Left ventricle myocardium superior (tissue), 1 donor: Measurements from ENCODE around the gene TSSC4. TPM values are rescaled to one million over a fixed set of nuclear protein-coding genes. Genes with fewer than 3 reads are reported as not detected.

Source experiments
- ATAC-seq: fragments of 200-7000 bp; cut with Tn5 transposase; one replicate; pipeline ENCODE4 v1.9.1; 2020; ENCODE audit warnings: mild to moderate bottlenecking, moderate library complexity
- DNase-seq: peaks from one replicate; pipeline ENCODE4 v3.0.0-alpha.2; 2020
- intact Hi-C: fragments of 100-400 bp; cut with micrococcal nuclease; formaldehyde crosslinking; loops from one replicate; pipeline ENCODE4 v1.11.0; 2022
- total RNA-seq: library from RNA; stranded (reverse); fragmentation: NEBNext Ultra II Directional; extraction: Animal tissue kit (Norgen Biotek cat#: 25700); gene quantifications from one replicate; pipeline ENCODE4 v1.2.1, GENCODE V29; 2021
- donor health status: DM: no; HTN: yes; CAD: no; lungs with severe emphysema.

The TSSC4 gene
- total RNA-seq, 1 donor from 2014 or later, result 34.8 TPM

GRCh38 chr11:2382936-2383851 lies 17.4 kb upstream of the TSSC4 start:
- intact Hi-C loops, result no loop called here
- ATAC-seq (peak; percentile 56), DNase-seq (peak; percentile 85)

DNA sequence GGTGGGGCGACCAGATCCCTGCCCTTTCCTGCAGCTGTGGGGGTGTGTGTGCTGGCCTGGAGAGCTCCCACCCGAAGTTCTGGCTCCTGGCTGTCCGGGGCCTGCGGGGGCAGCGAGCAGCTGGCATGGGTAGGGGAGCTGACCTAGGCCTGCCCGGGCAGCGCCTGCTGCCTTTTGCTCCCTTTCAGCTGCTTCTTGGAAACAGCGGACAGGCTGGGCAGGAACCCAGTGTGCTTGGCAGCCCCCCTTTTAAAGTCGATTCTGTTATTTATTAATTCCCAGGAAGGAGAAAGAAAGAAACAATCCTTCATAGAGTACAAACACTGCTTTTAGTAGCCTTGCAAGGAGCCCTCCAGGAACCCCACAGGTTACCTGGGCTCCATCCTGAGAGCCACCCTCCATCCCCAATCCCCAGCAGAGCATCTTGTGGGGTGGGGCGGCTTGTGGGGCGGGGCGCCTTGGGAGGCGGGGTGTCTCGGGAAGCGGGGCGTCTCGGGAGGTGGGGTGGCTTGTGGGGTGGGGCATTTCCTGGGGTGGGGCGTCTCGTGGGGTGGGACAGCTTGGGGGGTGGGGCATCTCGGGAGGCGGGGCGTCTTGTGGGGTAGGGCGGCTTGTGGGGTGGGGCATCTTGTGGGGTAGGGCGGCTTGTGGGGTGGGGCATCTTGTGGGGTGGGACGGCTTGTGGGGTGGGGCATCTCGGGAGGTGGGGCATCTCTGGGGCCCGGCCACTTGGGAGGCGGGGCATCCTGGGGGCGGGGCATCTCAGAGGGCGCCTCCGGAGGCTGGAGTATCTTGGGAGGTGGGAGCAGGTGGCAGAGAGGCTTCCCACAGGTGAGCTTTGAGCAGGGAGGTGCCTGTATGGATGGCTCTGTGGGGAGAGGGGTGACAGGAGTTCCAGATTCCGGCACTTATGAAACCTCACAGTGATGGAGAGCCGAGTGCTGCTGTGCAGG lies 16.4 kb upstream of the TSSC4 start:
- DNase-seq, result peak; percentile 42
- intact Hi-C loops, result no loop called here
- ATAC-seq, result no peak

- ATAC-seq (no peak), DNase-seq (no peak)
- intact Hi-C loops, result no loop called here
Observed at GRCh38 chr11:2385156-2386151, 15.1 kb upstream of the TSSC4 start.

DNA sequence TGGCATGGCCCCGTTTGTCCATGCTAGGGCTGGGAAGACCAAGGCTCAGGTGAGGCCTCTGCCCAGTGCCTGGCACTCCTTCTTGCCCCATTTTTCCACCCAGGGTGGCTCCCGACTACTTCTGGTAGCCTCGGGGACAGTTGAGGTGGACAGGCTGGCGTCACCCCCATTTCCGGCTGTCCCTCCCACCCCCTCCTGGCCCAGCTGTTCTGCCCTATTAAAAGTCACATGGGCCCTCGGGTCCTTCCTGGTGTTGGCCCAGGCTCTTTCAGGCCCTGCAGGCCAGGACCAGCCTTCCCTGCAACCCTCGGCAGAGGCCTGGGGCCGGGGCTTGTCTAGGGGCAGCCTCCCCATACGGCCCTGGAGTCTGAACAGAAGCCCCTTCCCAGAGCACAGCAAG lies 14.0 kb upstream of the TSSC4 start:
- intact Hi-C loops, result no loop called here
- DNase-seq (no peak), ATAC-seq (peak; percentile 1)

DNA sequence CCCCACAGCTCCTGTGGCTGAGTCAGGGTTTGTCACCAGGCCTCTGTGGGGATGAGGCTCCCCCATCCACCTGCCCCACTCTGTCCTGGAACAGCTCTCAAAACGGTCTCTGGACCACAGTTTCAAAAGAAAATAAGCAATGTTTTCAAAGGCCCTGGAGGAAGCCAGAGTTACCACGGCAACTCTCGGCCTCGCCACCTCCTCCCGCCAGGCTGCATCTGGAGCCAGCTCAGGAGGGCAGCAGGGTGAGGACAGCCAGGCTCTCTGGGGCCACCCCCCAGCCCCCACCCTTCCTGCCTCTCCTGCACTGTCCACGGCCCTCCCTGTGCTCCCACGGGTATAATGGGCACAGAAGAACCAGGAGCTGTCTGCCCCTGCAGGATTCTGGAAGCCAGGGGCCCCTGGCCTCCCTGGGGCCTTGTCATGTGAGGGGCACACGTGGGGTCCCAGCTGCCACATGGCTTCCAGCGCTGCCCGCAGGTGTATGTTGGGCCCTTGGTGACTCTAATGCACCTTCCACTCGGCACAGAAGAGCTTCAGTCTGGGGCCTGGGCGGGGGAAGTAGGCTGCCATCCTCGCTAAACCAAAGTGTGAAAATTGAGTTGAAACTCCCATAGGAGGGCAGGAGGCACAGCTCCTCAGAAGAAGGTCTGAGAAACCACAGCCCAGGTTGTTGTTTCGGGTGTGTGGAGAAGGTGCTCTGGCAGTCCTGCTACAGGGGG lies 13.1 kb upstream of the TSSC4 start:
- ATAC-seq (peak; percentile 5), DNase-seq (no peak)
- intact Hi-C loops, result no loop called here

- intact Hi-C loops, result no loop called here
- DNase-seq (no peak), ATAC-seq (no peak)
Observed at GRCh38 chr11:2388431-2389376, 11.8 kb upstream of the TSSC4 start.

DNA sequence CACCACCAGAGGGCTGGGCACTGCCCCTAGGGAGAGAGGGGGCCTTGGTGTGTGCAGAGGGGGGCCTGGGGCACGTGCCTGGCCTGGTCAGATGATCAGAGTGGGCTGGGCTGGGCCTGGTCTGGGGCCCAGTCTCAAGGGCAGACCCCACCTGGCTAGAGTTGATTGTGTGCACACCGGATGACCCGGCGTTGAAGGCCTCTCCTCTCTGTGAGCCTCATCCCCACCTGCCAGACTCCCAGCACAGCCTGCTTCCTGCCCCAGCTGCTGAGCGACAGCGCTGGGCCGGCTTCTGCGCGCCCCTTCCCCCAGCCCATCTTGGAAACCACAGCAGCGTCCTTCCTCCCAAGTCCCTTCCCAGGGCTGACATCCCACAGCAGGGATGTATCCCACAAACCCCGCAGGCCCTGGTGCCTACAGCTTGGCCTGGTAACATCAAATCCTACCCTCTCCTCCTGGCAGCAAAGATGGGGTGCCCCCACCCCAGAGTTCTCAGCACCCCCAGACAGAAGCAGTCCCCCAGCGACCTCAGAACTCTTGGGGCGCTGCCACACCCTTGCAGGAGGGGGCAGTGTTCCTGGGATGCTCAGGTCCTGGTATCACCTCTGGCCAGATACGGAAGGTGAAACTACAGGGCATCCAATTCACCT lies 11.0 kb upstream of the TSSC4 start:
- ATAC-seq, result peak; percentile 2
- intact Hi-C loops, result no loop called here
- DNase-seq, result no peak

DNA sequence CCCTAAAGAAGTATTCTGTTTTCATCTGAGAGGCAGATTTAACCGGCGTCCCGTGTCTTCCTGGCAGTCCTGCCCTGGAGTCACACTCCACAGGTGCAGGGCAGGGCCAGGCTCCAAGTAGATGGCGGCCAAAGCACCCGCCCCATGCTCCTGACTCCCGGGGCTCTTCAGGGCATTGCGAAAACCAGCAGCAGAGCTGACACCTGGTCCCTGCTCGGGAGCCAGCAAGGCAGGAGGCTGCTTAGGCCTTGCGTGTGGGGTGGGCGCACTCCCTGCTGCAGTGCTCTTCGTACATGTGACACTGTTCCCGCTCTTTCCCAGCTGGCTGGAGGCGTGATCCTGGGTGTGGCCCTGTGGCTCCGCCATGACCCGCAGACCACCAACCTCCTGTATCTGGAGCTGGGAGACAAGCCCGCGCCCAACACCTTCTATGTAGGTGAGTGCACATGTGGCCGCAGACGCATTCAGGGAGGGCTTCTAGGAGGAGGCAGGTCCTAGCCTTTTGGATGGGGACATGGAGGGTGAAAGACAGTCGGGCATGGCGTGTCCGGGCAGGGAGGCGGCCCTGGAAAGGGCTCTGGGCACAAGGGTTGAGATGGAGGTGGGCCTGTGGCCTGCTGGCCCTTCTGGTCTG lies 10.3 kb upstream of the TSSC4 start:
- ATAC-seq (peak; percentile 43), DNase-seq (no peak)
- intact Hi-C loops, result no loop called here

- peak; percentile 62 for DNase-seq
- intact Hi-C loops, result no loop called here
- ATAC-seq, result peak; percentile 49
Observed at GRCh38 chr11:2390725-2391151, 9.8 kb upstream of the TSSC4 start.

DNA sequence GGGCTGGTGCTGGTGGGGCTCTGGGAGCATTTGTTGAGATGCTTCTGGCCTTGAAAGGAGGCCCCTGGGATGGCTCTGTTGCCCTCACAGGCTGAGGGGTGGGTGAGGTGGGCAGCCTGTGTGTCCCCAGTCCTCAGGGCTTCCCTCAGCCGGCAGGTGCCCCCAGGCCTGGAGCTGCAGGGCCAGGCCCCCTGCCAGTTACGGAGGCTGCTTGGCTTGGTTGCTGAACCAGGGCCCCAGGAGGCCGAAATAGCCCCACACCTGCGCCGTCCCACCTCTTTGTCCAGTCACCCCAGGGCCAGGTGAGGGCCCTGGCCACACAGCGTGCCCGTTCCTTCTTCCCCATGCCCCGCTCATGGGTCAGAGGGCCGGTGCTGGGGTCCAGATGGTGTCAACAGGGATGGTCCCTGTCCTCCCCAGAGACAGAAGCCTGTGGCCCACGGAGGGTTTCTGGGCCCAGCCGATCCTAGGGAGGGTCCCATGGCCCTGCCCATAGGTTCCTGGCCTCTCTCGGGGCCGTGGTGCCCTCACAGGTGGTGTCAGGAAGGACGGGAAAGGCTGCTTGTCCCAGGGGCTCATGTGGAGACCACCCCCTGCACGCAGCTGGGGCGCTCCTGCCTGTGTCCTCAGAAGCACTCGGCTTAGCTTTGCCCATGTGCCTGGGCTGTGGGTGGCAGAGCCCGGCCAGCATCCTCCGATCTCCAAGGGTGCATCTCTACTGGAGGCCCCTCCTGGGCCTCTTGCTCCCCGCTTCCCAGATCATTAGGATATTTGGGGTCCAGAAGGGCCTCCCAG lies 9.2 kb upstream of the TSSC4 start:
- no peak for ATAC-seq
- DNase-seq, result no peak
- intact Hi-C loops, result no loop called here

DNA sequence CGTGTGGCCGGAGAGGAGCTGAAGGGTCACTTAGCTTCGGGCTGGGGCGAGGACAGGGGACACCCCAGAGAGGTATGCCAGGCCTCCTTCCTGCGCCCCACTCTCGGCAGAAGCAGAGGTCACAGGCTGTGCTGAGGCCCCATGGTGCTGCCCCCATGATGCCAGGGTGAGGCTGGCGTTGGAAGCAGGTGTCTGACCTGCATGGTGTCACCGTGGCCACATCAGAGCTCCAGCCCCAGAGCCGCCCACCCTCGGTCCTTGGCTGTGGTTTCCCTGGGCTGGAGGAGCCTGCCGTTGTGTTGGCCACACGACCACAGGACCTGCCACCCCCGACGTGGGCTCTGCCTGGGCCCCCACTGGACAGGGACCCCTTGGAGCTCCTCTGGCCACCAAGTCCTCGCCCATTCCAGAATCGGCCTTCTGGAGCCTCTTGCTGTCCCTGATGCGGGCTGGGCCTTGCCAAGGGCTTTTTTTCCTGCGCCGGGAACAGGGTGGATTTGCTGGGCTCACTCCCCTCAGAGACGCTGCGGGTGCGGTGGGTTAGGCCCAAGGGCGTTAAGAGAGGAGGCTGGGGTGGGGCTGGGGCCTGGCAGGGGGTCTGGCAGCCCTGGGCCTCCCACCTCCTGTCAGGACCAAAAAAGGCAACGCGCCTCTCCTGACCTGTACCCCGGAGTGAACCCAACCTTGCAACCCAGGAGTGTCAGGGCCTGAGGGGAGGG lies 8.2 kb upstream of the TSSC4 start:
- DNase-seq (no peak), ATAC-seq (no peak)
- intact Hi-C loops, result no loop called here

- no peak for DNase-seq
- ATAC-seq, result no peak
- intact Hi-C loops, result no loop called here
Observed at GRCh38 chr11:2393111-2393868, 7.3 kb upstream of the TSSC4 start.

DNA sequence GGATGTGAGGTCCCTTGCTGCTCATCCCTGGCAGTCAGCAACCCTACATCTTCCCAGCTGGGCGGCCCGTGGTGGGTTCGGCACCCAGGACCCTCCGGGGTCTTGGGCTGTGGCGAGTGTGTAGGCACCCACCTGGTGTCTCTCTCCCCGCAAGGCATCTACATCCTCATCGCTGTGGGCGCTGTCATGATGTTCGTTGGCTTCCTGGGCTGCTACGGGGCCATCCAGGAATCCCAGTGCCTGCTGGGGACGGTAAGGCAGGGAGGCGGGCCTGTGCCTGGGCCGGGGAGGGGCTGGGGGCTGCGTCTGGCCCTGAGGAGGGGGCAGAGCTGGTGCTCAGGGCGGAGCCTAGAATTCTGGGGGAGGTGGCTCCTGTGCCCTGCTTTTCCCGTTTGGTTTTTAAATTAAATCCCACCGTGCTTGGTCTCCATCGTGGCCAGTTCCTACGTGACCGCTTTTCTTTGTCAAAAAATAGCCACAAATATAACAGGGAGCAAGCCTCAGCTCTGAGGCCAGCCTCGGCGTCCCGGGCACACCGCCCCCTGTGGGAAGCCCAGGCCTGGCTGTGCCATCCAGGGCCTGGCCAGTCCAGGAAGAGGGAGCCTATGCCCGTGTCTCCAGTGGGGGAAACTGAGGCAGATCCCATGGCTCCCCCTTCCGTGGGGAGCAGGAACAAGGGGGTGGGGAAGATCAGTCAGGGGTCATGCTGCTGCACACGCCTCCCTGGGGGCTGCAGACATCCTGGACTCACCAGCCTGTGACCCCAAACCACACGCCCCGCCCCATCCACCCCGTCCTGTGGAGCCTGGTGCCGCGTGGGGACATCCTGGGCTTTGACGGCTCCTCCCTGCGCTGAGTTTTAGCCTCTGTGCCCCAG lies 6.4 kb upstream of the TSSC4 start:
- DNase-seq (no peak), ATAC-seq (no peak)
- intact Hi-C loops, result no loop called here
